HL-60 (cell line): ENCODE measurements around the gene ST3GAL4.

Experiments used
- DNase-seq, 2 experiments: peaks; one replicate each; pipeline ENCODE4 v3.0.0-alpha.2; 2010 to 2020; ENCODE audit warnings: low read depth in 1 of 2, low spot score in 1 of 2
- H3K27ac ChIP-seq: fragments of 250-450 bp; sonication (Bioruptor Pico); replicated peaks from 2 replicates; pipeline ENCODE4 v1.5.1; 2020; ENCODE audit warnings: mild to moderate bottlenecking, moderate library complexity
- H3K27me3 ChIP-seq: fragments of 250-450 bp; sonication (Bioruptor Pico); 2 replicates; pipeline ENCODE4 v1.5.1; 2021; ENCODE audit warnings: mild to moderate bottlenecking, moderate library complexity; ENCODE audit not compliant: insufficient read depth, poor library complexity, severe bottlenecking
- H3K4me3 ChIP-seq: replicated peaks from 2 replicates; pipeline ENCODE4 v1.5.1; 2011; ENCODE audit warnings: mild to moderate bottlenecking, control low read depth, low read length; ENCODE audit not compliant: insufficient read depth
- GABPA ChIP-seq: IDR thresholded peaks from 2 replicates; pipeline ENCODE4 v1.6.1; 2012; ENCODE audit warnings: low read depth
- POLR2AphosphoS5 ChIP-seq: IDR thresholded peaks from 2 replicates; pipeline ENCODE4 v1.6.1; 2012; ENCODE audit warnings: low read depth
- REST ChIP-seq: IDR thresholded peaks from 2 replicates; pipeline ENCODE4 v1.6.1; 2012; ENCODE audit warnings: low read depth; ENCODE audit not compliant: insufficient replicate concordance
- SPI1 ChIP-seq: IDR thresholded peaks from 2 replicates; pipeline ENCODE4 v1.6.1; 2012; ENCODE audit warnings: low read depth, mild to moderate bottlenecking, borderline replicate concordance
- TF ChIP-seq, protein P1 (sequence below): IDR thresholded peaks from one replicate; pipeline ENCODE4 v1.5.1; 2011; ENCODE audit warnings: low read length, control low read depth, inconsistent platforms; ENCODE audit not compliant: insufficient read depth

The ST3GAL4 gene

GRCh38 chr11:126317432-126317755 lies 38.1 kb upstream of the ST3GAL4 start:
- DNase-seq, result no peak
- H3K27ac ChIP-seq, result peak overlapping the region; percentile 83
- H3K4me3 ChIP-seq, result no peak overlapping the region
- TF ChIP-seq GABPA (no peak), SPI1 (no peak), REST (no peak), POLR2AphosphoS5 (no peak)
- TF ChIP-seq, protein P1, sequence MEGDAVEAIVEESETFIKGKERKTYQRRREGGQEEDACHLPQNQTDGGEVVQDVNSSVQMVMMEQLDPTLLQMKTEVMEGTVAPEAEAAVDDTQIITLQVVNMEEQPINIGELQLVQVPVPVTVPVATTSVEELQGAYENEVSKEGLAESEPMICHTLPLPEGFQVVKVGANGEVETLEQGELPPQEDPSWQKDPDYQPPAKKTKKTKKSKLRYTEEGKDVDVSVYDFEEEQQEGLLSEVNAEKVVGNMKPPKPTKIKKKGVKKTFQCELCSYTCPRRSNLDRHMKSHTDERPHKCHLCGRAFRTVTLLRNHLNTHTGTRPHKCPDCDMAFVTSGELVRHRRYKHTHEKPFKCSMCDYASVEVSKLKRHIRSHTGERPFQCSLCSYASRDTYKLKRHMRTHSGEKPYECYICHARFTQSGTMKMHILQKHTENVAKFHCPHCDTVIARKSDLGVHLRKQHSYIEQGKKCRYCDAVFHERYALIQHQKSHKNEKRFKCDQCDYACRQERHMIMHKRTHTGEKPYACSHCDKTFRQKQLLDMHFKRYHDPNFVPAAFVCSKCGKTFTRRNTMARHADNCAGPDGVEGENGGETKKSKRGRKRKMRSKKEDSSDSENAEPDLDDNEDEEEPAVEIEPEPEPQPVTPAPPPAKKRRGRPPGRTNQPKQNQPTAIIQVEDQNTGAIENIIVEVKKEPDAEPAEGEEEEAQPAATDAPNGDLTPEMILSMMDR, result no peak
- H3K27me3 ChIP-seq, result no peaks in the 10 kb centered on the region

DNA sequence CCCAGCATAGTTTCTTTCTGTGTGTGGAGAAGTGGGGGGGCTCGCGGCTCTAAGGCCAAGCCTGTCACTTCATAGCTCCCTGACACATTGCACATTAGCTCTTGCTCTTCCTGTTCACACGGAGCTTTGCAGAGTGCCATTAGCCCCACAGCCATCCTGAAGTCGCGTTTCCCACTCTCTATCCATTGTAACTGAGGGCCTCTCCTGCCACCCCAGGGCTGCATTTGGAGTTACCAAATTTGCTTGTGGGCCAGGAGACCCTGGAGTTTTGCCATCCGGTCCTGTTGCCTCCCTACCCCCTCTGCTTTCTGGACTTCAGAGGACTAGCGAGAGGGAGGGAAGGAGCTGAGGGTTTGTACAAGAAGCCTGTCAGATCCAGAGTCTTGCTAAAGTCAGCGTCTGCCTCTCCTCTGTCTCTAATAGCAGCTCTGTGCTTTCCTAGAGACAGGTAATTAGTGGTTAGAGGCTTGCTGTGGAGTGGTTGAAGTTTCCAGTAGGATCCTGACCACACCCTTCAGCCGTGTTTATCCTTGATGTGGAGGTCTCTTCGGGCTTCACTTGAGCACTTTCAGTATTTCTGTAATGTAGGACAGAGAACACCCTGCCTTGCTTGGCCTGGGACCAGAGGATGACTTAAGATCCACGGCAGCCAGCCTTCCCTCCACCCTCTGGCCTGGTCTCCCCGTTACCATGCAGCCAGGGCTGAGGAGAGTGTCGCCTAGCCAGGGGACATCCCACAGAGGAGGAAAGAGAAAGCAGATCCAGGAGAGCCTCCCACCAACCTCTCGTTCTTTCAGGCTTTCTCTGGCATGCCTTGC lies 37.5 kb upstream of the ST3GAL4 start:
- Histone ChIP-seq H3K27me3 (no peaks in the 10 kb centered on the region), H3K27ac (peak overlapping the region; percentile 83), H3K4me3 (0 out of 2 replicates have a peak overlapping the region, but pooled peaks have one; percentile 6)
- DNase-seq, result peak; percentile 47 to 68
- TF ChIP-seq, protein P1, result no peak
- TF ChIP-seq GABPA (no peak), POLR2AphosphoS5 (no peak), SPI1 (peak; percentile 10; the same call in 1 of the 2 replicates)

- 0 out of 2 replicates have a peak overlapping the region, but pooled peaks have one; percentile 6 for H3K4me3 ChIP-seq
- H3K27me3 ChIP-seq, result no peaks in the 10 kb centered on the region
- DNase-seq, result peak; percentile 52 to 93
- TF ChIP-seq GABPA (no peak), REST (no peak), POLR2AphosphoS5 (peak; percentile 86)
- TF ChIP-seq, protein P1, result no peak
- peak overlapping the region; percentile 83 for H3K27ac ChIP-seq
Measured at GRCh38 chr11:126318574-126319373, 36.7 kb upstream of the ST3GAL4 start.
